WI38 (cell line): ENCODE measurements around the gene HSPA14.

ENCODE experiments used
- H3K4me3 ChIP-seq: 2 replicates; pipeline ENCODE4 v1.5.1; 2011; ENCODE audit warnings: low read depth, mild to moderate bottlenecking, control low read depth, low read length
- TF ChIP-seq, protein P1 (sequence below): IDR thresholded peaks from 2 replicates; pipeline ENCODE4 v1.5.1; 2012; ENCODE audit warnings: low read depth, mild to moderate bottlenecking, control low read depth, low read length

The HSPA14 gene

GRCh38 chr10:14911801-14912200 is 73.7 kb downstream of the HSPA14 start:
- H3K4me3 ChIP-seq, result no peak overlapping the region
- TF ChIP-seq, protein P1, sequence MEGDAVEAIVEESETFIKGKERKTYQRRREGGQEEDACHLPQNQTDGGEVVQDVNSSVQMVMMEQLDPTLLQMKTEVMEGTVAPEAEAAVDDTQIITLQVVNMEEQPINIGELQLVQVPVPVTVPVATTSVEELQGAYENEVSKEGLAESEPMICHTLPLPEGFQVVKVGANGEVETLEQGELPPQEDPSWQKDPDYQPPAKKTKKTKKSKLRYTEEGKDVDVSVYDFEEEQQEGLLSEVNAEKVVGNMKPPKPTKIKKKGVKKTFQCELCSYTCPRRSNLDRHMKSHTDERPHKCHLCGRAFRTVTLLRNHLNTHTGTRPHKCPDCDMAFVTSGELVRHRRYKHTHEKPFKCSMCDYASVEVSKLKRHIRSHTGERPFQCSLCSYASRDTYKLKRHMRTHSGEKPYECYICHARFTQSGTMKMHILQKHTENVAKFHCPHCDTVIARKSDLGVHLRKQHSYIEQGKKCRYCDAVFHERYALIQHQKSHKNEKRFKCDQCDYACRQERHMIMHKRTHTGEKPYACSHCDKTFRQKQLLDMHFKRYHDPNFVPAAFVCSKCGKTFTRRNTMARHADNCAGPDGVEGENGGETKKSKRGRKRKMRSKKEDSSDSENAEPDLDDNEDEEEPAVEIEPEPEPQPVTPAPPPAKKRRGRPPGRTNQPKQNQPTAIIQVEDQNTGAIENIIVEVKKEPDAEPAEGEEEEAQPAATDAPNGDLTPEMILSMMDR, result no peak

- no peak overlapping the region for H3K4me3 ChIP-seq
- TF ChIP-seq, protein P1, result no peak
Measured at GRCh38 chr10:14916600-14916999, 78.5 kb downstream of the HSPA14 start.

DNA sequence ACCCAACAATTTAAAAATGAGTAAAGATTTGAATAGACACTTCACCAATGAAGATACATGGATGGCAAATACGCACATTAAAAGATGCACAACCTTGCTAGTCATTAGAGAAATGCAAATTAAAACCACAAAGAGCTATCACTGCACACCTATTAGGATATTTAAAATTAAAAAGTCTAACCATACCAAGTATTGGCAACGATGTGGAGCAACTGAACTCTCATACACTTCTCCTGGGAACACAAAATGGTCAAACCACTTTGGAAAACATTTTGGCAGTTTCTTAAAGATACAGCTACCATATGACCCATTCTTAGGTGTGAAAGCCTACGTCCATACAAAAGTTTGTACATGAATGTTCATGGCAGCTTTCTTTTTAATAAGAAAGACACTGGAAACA is 79.7 kb downstream of the HSPA14 start:
- H3K4me3 ChIP-seq, result no peak overlapping the region
- TF ChIP-seq, protein P1, result no peak

DNA sequence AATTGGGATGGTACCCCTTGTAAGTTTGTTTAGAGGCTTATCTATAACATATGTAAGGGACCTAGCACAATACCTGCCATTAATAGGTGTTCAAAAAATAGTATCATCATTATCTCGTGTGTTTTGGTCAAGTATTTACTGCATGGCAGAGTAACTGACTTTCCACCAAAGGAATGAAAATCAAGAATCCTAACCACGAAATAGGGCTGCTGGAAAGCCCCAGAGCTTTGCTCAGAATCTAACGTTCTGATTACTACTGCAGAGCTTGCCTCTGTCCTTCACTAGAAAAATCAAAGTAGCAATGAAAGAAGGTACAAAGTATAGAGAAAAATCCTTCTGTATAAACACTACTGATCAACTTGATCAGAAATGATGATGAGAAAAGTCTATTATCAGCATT is 80.9 kb downstream of the HSPA14 start:
- TF ChIP-seq, protein P1, result no peak
- no peak overlapping the region for H3K4me3 ChIP-seq
